Measurements from ENCODE around the gene LRRC7. TPM values are rescaled to one million over a fixed set of nuclear protein-coding genes. Genes with fewer than 3 reads are reported as not detected.

Gene LRRC7
- total and polyA plus RNA-seq, 2 donors from 2014 or later = 0.19 to 0.37 TPM

- intact Hi-C loops (cut with DNase I) = no loop called here
- H3K9me3 ChIP-seq (ENCODE audit: control insufficient read depth in 2 of 3, insufficient read depth in 1 of 3, low read length in 3 of 3) = no peaks in the 10 kb centered on the region
- no peak for DNase-seq
- no peak overlapping the region for H3K27ac ChIP-seq (ENCODE audit: low read depth in 2 of 2, low read length in 2 of 2)
- H3K36me3 ChIP-seq (ENCODE audit: control insufficient read depth in 2 of 3, insufficient read depth in 3 of 3, low read length in 3 of 3) = no peaks in the 10 kb centered on the region
- no peaks in the 10 kb centered on the region for H3K27me3 ChIP-seq (ENCODE audit: control insufficient read depth, insufficient read depth, low read length)
- no peak overlapping the region for H3K9ac ChIP-seq (ENCODE audit: low read length in 3 of 3)
- FAIRE-seq = no peak
- no peaks in the 10 kb centered on the region for H3K4me1 ChIP-seq (ENCODE audit: control insufficient read depth in 2 of 3, insufficient read depth in 2 of 3, low read depth in 1 of 3, low read length in 3 of 3)
- no peak for TF ChIP-seq CTCF (IDR thresholded peaks at IDR 0.05; ENCODE audit: borderline replicate concordance, extremely low read depth, insufficient read depth)
- no peak overlapping the region for H3K4me3 ChIP-seq (ENCODE audit: low read length in 3 of 3)
These were observed 484.2 kb downstream of the LRRC7 start for GRCh38 chr1:70051926-70052325.

GRCh38 chr1:70057500-70057899 lies 489.8 kb downstream of the LRRC7 start:
- DNase-seq = no peak
- H3K4me1 ChIP-seq (ENCODE audit: control insufficient read depth in 2 of 3, insufficient read depth in 2 of 3, low read depth in 1 of 3, low read length in 3 of 3) = no peaks in the 10 kb centered on the region
- no peak for TF ChIP-seq CTCF (IDR thresholded peaks at IDR 0.05; ENCODE audit: borderline replicate concordance, extremely low read depth, insufficient read depth)
- FAIRE-seq = no peak
- no peaks in the 10 kb centered on the region for H3K36me3 ChIP-seq (ENCODE audit: control insufficient read depth in 2 of 3, insufficient read depth in 3 of 3, low read length in 3 of 3)
- no peak overlapping the region for H3K27ac ChIP-seq (ENCODE audit: low read depth in 2 of 2, low read length in 2 of 2)
- no peak overlapping the region for H3K4me3 ChIP-seq (ENCODE audit: low read length in 3 of 3)
- no peak overlapping the region for H3K9ac ChIP-seq (ENCODE audit: low read length in 3 of 3)
- no peaks in the 10 kb centered on the region for H3K9me3 ChIP-seq (ENCODE audit: control insufficient read depth in 2 of 3, insufficient read depth in 1 of 3, low read length in 3 of 3)
- no peaks in the 10 kb centered on the region for H3K27me3 ChIP-seq (ENCODE audit: control insufficient read depth, insufficient read depth, low read length)
- intact Hi-C loops (cut with DNase I) = no loop called here

DNA sequence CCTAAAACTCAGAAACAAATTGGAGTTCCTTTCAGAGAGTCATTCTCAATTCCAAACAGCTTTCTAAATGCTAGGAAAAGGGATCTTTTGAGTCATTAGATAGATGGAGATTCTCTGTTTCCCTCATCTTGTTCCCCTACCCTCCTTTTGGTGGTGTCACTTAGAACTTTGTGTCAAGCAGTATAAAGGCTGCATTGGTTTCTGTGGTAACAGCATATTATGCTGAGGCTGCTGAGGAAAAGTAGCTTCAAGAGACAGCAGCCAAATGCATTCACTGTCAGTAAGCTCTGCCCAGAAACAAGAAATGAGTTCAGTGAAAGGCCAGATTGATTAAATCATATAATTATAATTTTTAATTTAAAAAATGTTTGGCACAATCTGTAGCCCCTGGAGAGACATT lies 493.5 kb downstream of the LRRC7 start:
- H3K9ac ChIP-seq (ENCODE audit: low read length in 3 of 3) = no peak overlapping the region
- FAIRE-seq (no peak), DNase-seq (peak in 1 of 5 donors; percentile 46)
- no peaks in the 10 kb centered on the region for H3K4me1 ChIP-seq (ENCODE audit: control insufficient read depth in 2 of 3, insufficient read depth in 2 of 3, low read depth in 1 of 3, low read length in 3 of 3)
- H3K27me3 ChIP-seq (ENCODE audit: control insufficient read depth, insufficient read depth, low read length) = no peaks in the 10 kb centered on the region
- H3K36me3 ChIP-seq (ENCODE audit: control insufficient read depth in 2 of 3, insufficient read depth in 3 of 3, low read length in 3 of 3) = no peaks in the 10 kb centered on the region
- TF ChIP-seq CTCF (IDR thresholded peaks at IDR 0.05; ENCODE audit: borderline replicate concordance, extremely low read depth, insufficient read depth) = no peak
- no peaks in the 10 kb centered on the region for H3K9me3 ChIP-seq (ENCODE audit: control insufficient read depth in 2 of 3, insufficient read depth in 1 of 3, low read length in 3 of 3)
- H3K27ac ChIP-seq (ENCODE audit: low read depth in 2 of 2, low read length in 2 of 2) = no peak overlapping the region
- intact Hi-C loops (cut with DNase I) = no loop called here
- H3K4me3 ChIP-seq (ENCODE audit: low read length in 3 of 3) = no peak overlapping the region

- no peaks in the 10 kb centered on the region for H3K4me1 ChIP-seq (ENCODE audit: control insufficient read depth in 2 of 3, insufficient read depth in 2 of 3, low read depth in 1 of 3, low read length in 3 of 3)
- H3K27me3 ChIP-seq (ENCODE audit: control insufficient read depth, insufficient read depth, low read length) = no peaks in the 10 kb centered on the region
- no peak for TF ChIP-seq CTCF (IDR thresholded peaks at IDR 0.05; ENCODE audit: borderline replicate concordance, extremely low read depth, insufficient read depth)
- no peaks in the 10 kb centered on the region for H3K36me3 ChIP-seq (ENCODE audit: control insufficient read depth in 2 of 3, insufficient read depth in 3 of 3, low read length in 3 of 3)
- H3K9ac ChIP-seq (ENCODE audit: low read length in 3 of 3) = no peak overlapping the region
- H3K9me3 ChIP-seq (ENCODE audit: control insufficient read depth in 2 of 3, insufficient read depth in 1 of 3, low read length in 3 of 3) = no peaks in the 10 kb centered on the region
- H3K27ac ChIP-seq (ENCODE audit: low read depth in 2 of 2, low read length in 2 of 2) = no peak overlapping the region
- intact Hi-C loops (cut with DNase I) = no loop called here
- no peak overlapping the region for H3K4me3 ChIP-seq (ENCODE audit: low read length in 3 of 3)
- DNase-seq = no peak
- no peak for FAIRE-seq
These were observed 496.1 kb downstream of the LRRC7 start for GRCh38 chr1:70063861-70064260.
